Hematopoietic multipotent progenitor cell (in vitro differentiated cells): ENCODE data around the gene LRSAM1. TPM values are rescaled to one million over a fixed set of nuclear protein-coding genes. Genes with fewer than 3 reads are reported as not detected.

Source experiments
- DNase-seq, 3 donors: peaks; one replicate each; pipeline ENCODE4 v3.0.0-alpha.2; 2011 to 2015; ENCODE audit warnings: low read depth in 2 of 3, low spot score in 2 of 3
- total RNA-seq: library from RNA; depleted of rRNA; stranded (reverse); fragments of >200 nt; gene quantifications from one replicate; pipeline ENCODE4 v1.2.3, GENCODE V29; 2012

LRSAM1 gene
- total RNA-seq, 1 donor: 14.0 TPM

GRCh38 chr9:127509261-127509954, 58.1 kb downstream of the LRSAM1 start:
- no peak for DNase-seq

GRCh38 chr9:127509955-127510299, 58.6 kb downstream of the LRSAM1 start:
- no peak for DNase-seq

DNA sequence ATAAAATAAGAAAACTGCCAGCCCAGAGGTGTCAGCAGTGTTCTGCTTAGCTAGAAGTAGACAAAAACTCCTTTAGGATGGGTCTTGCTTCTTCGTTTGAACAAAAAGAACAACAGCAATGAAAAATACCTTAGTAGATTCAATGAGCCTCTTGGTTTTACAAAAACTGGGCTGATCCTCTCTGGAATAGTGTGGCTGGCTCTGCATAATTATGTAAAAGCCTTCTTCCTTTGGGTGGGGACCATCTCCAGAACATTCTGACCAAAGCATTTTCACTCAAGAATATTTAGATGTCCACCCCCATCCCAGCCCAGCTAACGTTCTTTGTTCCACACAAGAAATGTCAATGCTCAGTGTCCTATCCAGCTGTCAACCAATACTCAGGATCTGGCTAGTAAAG, 63.2 kb downstream of the LRSAM1 start:
- DNase-seq: no peak

- DNase-seq: no peak
These were observed 65.7 kb downstream of the LRSAM1 start for GRCh38 chr9:127516835-127517607.

- no peak for DNase-seq
These were observed 66.3 kb downstream of the LRSAM1 start for GRCh38 chr9:127517620-127518019.

DNA sequence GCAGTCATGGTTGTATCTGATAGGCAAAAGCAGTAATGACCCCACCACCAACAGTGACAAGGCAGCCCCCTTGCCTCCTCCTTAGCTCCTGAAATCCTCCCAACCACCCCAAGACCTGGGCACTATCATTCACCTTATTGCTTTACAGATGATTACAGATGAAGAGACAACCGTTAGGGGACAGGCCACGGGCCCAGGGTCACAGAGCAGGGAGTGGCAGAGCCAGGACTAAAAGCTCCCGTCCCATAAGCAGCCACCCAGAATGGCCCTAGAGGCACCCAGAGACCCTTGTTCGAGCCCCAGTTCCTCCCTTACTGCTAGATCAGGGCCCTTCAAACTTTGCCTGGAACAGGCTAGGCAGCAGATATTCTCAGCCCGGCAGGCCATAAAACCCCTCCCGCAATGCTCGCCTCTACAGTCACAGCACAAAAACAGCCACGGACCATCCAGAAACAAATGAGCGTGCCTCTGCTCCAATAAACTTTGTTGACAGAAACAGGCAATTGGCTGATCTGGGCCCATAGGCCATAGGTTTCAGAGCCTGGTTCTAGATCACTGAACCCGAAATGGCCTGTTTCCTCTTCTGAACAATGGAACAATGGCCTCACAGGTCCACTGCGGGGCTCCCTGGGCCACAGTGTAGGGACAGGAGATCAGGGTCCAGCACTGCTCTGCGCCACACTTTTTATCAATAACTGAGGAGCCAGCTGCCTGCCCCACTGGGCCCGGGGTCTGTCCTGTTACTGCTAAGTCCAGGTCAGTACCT, 67.0 kb downstream of the LRSAM1 start:
- no peak for DNase-seq

GRCh38 chr9:127519301-127520166, 68.2 kb downstream of the LRSAM1 start:
- peak in 2 of 3 donors; percentile 94 to 95 for DNase-seq

- DNase-seq: no peak
These were observed 69.9 kb downstream of the LRSAM1 start for GRCh38 chr9:127520941-127521918.

DNA sequence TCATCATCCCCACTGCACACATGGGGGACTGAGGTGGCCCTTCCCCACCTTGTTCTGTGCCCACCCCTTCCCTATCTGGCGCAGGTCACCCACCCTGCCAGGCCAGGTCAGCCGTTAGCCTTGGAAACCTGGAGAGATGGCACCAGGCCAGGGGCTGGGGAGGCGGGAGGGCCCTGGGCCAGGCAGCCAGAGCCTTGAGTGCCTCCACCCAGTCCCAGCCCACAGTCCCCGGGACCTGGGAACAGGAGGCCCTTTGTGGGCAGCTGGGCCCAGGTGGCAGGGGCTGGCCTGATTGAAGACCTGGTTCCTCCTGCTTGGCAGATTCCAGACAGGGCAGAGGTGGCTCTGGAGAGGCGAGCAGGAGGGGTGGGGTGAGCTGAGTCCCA, 70.6 kb downstream of the LRSAM1 start:
- DNase-seq: no peak

GRCh38 chr9:127522727-127523126, 71.4 kb downstream of the LRSAM1 start:
- DNase-seq: no peak

DNA sequence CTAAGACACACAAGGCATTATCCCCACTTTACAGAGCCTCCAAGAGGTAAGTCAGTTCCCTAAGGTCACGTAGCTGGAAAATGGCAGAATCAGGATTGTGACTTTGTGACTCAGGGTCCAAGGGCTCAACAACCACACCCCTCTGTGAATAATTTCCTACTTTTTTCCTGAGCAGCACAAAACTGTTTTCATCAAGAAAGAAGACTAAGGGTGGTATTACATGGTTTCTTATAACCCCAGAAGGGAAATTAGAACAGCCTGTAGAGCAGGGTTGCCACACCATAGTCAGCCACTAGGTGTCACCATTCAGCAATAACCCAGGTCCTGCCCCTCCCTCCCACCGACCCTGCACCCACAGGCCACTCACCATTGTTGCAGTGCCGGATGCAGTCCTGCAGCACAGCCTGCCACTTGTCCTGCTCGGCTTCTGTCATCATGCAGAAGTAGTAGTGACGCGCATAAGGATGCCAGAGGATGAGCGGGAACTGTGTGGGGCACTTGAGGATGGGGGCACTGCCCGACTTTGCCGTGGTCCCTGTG, 72.1 kb downstream of the LRSAM1 start:
- DNase-seq: peak in 1 of 3 donors; percentile 38

- DNase-seq: no peak
These were observed 73.1 kb downstream of the LRSAM1 start for GRCh38 chr9:127524373-127524772.

GRCh38 chr9:127525401-127526188, 74.3 kb downstream of the LRSAM1 start:
- peak in 1 of 3 donors; percentile 27 for DNase-seq

GRCh38 chr9:127526655-127527559, 75.6 kb downstream of the LRSAM1 start:
- DNase-seq: peak in 1 of 3 donors; percentile 50

GRCh38 chr9:127527560-127528268, 76.4 kb downstream of the LRSAM1 start:
- no peak for DNase-seq

DNA sequence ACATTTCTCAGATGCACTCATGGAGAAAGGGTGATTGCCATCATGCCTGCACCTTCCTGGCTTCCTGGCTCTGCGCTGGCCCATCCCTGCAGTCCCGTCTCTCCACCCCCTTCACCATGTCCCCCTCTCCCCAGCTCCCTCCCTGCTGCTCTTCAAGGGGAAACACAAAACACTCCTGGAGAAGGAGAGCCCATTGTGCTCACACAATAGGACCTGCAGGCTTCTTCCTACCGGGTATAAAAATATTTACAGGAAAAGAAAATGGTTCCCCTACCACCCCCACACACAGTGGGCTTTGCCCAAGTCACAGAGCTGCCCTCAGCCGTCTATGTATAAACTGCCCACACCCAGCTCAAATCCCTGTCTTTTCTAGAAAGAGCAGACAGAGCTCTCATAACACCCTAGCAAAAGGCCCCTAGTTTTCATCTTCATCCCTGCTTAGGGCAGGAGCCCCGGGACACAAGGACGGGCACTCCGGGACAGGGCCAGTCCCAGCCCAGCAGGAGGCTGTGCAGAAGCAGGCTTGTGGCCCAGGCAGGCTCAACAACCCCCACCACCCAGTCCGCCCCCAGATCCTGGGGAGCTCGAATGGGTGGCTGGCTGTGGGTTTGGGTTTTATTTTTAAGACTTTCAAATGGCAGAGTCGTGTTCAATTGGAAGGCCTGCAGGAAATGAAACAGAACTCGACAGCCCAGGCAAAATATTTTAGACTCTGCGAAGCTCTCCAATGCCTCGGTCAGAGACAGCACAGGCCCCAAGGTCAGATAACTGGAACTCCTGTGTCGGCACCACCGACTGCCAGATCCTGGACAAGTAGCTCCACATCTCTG, 77.3 kb downstream of the LRSAM1 start:
- no peak for DNase-seq
